ENCODE data around the gene SFXN5. TPM values are rescaled to one million over a fixed set of nuclear protein-coding genes. Genes with fewer than 3 reads are reported as not detected.

SFXN5 gene
- total RNA-seq, 1 experiment from 2014 or later, result 25.9 TPM

DNA sequence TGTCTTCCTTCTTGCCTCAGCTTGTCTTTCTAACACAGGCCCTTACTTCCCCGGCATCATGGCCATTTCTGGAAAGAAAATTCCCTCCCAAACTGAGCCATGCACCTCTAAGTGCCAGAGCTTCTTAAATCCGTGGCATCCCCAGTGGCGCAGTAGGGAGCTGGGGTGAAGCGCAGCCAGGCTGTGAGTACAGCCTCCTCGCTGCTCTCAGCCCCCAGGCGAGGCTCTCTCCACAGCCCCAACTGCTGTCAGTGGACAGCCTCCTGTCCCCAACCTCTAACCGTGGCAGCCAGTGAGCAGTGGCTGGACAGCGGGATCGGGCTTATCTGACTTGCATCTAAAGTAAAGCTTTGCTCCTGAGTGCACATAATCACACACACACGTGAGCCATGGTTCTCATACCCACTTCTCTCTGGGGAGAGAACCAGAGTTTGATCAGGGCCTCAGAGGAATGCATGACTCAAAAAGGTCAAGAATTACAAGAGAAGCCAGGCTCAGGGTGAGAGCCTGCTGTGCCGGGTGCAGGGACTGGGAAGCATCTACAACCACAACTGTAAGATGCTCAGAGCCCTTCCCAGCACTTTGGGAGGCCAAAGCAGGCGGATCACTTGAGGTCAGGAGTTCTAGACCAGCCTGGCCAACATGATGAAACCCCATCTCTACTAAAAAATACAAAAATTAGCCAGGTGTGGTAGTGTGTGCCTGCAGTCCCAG is 50.7 kb downstream of the SFXN5 start:
- Mint-ChIP-seq H3K27ac (peak overlapping the region; percentile 1; the same call in 1 of the 2 replicates), H3K4me3 (no peak overlapping the region), H3K4me1 (peaks cover 11% of the 10 kb centered on the region), H3K27me3 (ENCODE audit: low read depth) (no peaks in the 10 kb centered on the region), H3K9me3 (peaks cover 4% of the 10 kb centered on the region; the same call in 1 of the 2 replicates), H3K36me3 (0 out of 2 replicates have a peak, but pooled peaks cover 3% of the 10 kb centered on the region)
- POLR2A ChIA-PET, result no interaction called here
- TF ChIP-seq GABPB1 (CRISPR knock-in tag; IDR thresholded peaks at IDR 0.05) (peak; percentile 98), JAZF1 (CRISPR knock-in tag; IDR thresholded peaks at IDR 0.05) (no peak), NFE2L1 (CRISPR knock-in tag; IDR thresholded peaks at IDR 0.05) (no peak), SMAD3 (CRISPR knock-in tag; IDR thresholded peaks at IDR 0.05; ENCODE audit: borderline replicate concordance) (no peak), TCF7 (CRISPR knock-in tag; IDR thresholded peaks at IDR 0.05; ENCODE audit: low read depth) (no peak), RELA (CRISPR knock-in tag; IDR thresholded peaks at IDR 0.05; ENCODE audit: borderline replicate concordance) (no peak), NFYB (CRISPR knock-in tag; conservative IDR thresholded peaks at IDR 0.05; ENCODE audit: low read depth) (no peak)
- TF ChIP-seq, protein P1, sequence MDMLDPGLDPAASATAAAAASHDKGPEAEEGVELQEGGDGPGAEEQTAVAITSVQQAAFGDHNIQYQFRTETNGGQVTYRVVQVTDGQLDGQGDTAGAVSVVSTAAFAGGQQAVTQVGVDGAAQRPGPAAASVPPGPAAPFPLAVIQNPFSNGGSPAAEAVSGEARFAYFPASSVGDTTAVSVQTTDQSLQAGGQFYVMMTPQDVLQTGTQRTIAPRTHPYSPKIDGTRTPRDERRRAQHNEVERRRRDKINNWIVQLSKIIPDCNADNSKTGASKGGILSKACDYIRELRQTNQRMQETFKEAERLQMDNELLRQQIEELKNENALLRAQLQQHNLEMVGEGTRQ (CRISPR knock-in tag; IDR thresholded peaks at IDR 0.05), result no peak
- no peak for ATAC-seq
- CTCF ChIA-PET, result no interaction called here
- no peak for DNase-seq (ENCODE audit: low spot score)

DNA sequence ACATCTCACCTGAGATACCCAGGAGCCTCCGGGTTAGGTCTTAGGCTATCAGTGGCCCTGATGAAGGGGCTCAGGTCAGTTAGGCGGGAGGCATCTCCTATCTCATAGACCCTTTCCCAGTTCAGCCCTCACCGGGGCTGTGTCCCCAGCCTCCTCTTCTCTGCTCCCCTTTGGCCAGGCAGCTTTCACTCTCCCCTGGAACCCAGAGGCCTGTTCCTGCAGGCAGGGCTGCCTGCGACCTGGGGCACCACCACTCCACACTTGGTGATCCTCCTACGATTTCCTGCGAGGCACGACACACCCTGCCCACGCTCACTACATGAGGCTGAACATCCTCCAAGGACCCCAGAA is 51.2 kb downstream of the SFXN5 start:
- POLR2A ChIA-PET, result no interaction called here
- no peak for ATAC-seq
- Mint-ChIP-seq H3K27me3 (ENCODE audit: low read depth) (no peaks in the 10 kb centered on the region), H3K27ac (peak overlapping the region; percentile 1; the same call in 1 of the 2 replicates), H3K4me3 (no peak overlapping the region), H3K9me3 (peaks cover 4% of the 10 kb centered on the region; the same call in 1 of the 2 replicates), H3K4me1 (peaks cover 10% of the 10 kb centered on the region), H3K36me3 (0 out of 2 replicates have a peak, but pooled peaks cover 3% of the 10 kb centered on the region)
- TF ChIP-seq KAT7 (CRISPR knock-in tag; IDR thresholded peaks at IDR 0.05; ENCODE audit: borderline replicate concordance) (no peak), SMAD4 (CRISPR knock-in tag; IDR thresholded peaks at IDR 0.05) (no peak), CREM (CRISPR knock-in tag; IDR thresholded peaks at IDR 0.05) (no peak), ZNF396 (CRISPR knock-in tag; IDR thresholded peaks at IDR 0.05; ENCODE audit: borderline replicate concordance) (no peak), PRRX2 (CRISPR knock-in tag; IDR thresholded peaks at IDR 0.05) (no peak), ZNF138 (CRISPR knock-in tag; conservative IDR thresholded peaks at IDR 0.05) (no peak), NFE2L1 (CRISPR knock-in tag; IDR thresholded peaks at IDR 0.05) (no peak), GRHL2 (CRISPR knock-in tag; IDR thresholded peaks at IDR 0.05; ENCODE audit: insufficient replicate concordance, severe bottlenecking) (no peak)
- TF ChIP-seq, protein P2, sequence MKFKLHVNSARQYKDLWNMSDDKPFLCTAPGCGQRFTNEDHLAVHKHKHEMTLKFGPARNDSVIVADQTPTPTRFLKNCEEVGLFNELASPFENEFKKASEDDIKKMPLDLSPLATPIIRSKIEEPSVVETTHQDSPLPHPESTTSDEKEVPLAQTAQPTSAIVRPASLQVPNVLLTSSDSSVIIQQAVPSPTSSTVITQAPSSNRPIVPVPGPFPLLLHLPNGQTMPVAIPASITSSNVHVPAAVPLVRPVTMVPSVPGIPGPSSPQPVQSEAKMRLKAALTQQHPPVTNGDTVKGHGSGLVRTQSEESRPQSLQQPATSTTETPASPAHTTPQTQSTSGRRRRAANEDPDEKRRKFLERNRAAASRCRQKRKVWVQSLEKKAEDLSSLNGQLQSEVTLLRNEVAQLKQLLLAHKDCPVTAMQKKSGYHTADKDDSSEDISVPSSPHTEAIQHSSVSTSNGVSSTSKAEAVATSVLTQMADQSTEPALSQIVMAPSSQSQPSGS (CRISPR knock-in tag; IDR thresholded peaks at IDR 0.05; ENCODE audit: borderline replicate concordance, low read depth), result no peak
- no peak for DNase-seq (ENCODE audit: low spot score)
- CTCF ChIA-PET, result no interaction called here

DNA sequence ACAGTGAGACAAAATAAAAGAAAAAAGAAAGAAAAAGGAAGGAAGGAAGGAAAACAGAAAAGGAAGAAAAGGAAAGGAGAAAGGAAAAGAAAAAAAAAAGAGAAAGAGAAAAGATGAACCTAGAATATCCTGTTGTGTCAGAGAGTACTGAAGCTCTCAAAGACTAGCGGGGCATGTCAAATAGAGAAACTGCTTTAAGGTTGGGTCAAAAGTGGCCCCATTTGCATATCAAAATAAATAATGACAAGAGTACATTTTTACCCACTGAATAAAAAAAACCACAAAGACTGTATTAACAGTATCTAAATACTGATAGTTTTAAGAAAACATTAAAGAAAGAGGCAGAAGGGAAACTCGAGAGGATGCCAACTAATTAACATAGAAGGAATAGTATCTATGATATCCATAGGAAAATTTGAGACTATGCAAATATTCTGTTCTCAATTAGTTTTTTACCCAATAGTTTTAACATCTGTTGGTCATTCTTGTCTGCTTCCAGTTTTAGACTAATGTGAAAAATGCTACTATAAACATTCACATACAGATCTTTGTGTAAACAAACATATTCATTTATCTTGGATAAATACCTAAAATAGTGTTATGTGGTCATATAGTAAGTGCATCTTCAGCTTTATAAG is 53.2 kb downstream of the SFXN5 start:
- Mint-ChIP-seq H3K27me3 (ENCODE audit: low read depth) (no peaks in the 10 kb centered on the region), H3K36me3 (0 out of 2 replicates have a peak, but pooled peaks cover 3% of the 10 kb centered on the region), H3K4me3 (no peak overlapping the region), H3K9me3 (peaks cover 4% of the 10 kb centered on the region; the same call in 1 of the 2 replicates), H3K27ac (no peak overlapping the region), H3K4me1 (no peaks in the 10 kb centered on the region; the same call in 1 of the 2 replicates)
- ATAC-seq, result no peak
- ChIA-PET CTCF (interaction anchor here (1.4 kb wide), 1 partner anchor 159 kb away, joined by 4 read pairs; no protein-coding TSS in a partner anchor), POLR2A (no interaction called here)
- TF ChIP-seq CREB1 (CRISPR knock-in tag; IDR thresholded peaks at IDR 0.05), result no peak
- no peak for TF ChIP-seq TCF7 (CRISPR knock-in tag; IDR thresholded peaks at IDR 0.05; ENCODE audit: low read depth)
- TF ChIP-seq NR1H2 (CRISPR knock-in tag; IDR thresholded peaks at IDR 0.05), result no peak
- no peak for DNase-seq (ENCODE audit: low spot score)
